A549 treated with AZD9567 at 1 μM for 4 hours (cell line): Measurements from ENCODE around the gene SKA2. TPM values are rescaled to one million over a fixed set of nuclear protein-coding genes. Genes with fewer than 3 reads are reported as not detected.

Experiments
- total RNA-seq: library from RNA; stranded (reverse); fragments of 200-300 nt; extraction: Qiagen RNA extraction; gene quantifications from 5 replicates; pipeline ENCODE4 v1.2.3, GENCODE V29; 2022; ENCODE audit not compliant: insufficient read depth

The SKA2 gene
- total RNA-seq: 90.0 to 105 TPM (median 97.6 TPM) in 5 replicates

GRCh38 chr17:59154721-59155438 lies at the start of gene SKA2:
Gene SKA2 (minus strand): TSS chr17:59155186. CDS start chr17:59155163, 23 bp downstream.

GRCh38 chr17:59155439-59156177 lies 622 bp upstream of the SKA2 start, which contains the start of gene PRR11:
Gene PRR11 (plus strand): TSS chr17:59155746. CDS start chr17:59169753, 14,007 bp downstream.

GRCh38 chr17:59106463-59107305 lies 48.3 kb downstream of the SKA2 start, which contains the start of gene TRIM37:
Gene TRIM37 (minus strand): TSS chr17:59106880. CDS start chr17:59106461, 419 bp downstream.

Other genes starting within 250 kb of the SKA2 start
- 19.3 to 33.1 TPM (median 23.9 TPM) in 5 replicates for gene TRIM37, start 48.3 kb downstream of the SKA2 start, total RNA-seq
- gene PRR11, start 560 bp upstream of the SKA2 start, total RNA-seq: 46.1 to 57.4 TPM (median 52.4 TPM) in 5 replicates
- gene SMG8, start 54.8 kb upstream of the SKA2 start, total RNA-seq: 26.9 to 31.5 TPM (median 28.5 TPM) in 5 replicates
- 0.43 to 2.8 TPM (median 0.61 TPM) in 5 replicates for gene GDPD1, start 65.3 kb upstream of the SKA2 start, total RNA-seq
- gene YPEL2, start 176.5 kb upstream of the SKA2 start, total RNA-seq: 1.4 to 2.3 TPM (median 2.2 TPM) in 5 replicates